HEK293T (cell line): ENCODE results near the gene ABHD17A.
A peak's percentile ranks its signal among the peaks of the same experiment; 100 is the strongest.

Source experiments
- CTCF ChIA-PET: fragments of 350-600 bp; formaldehyde crosslinking; extraction: SDS; loops from one replicate; lab custom pipeline; 2021; ENCODE audit warnings: antibody characterized with exemption, inconsistent platforms; lab: Yijun Ruan, JAX
- POLR2A ChIA-PET: fragments of 350-600 bp; formaldehyde crosslinking; extraction: SDS; loops from one replicate; lab custom pipeline; 2020; ENCODE audit warnings: antibody characterized with exemption, inconsistent platforms; lab: Yijun Ruan, JAX
- DNase-seq: peaks from one replicate; pipeline ENCODE4 v3.0.0; 2012; ENCODE audit warnings: mixed read lengths; ENCODE audit errors: extremely low spot score
- ARNT ChIP-seq: fragments of 450-650 bp; IDR thresholded peaks from 2 replicates; pipeline ENCODE4 v1.6.1; 2017; ENCODE audit warnings: mild to moderate bottlenecking
- BHLHE40 ChIP-seq: fragments of 450-650 bp; IDR thresholded peaks from 2 replicates; pipeline ENCODE4 v1.6.1; 2016; ENCODE audit warnings: mild to moderate bottlenecking, moderate library complexity, borderline replicate concordance
- CTBP1 ChIP-seq: fragments of 450-650 bp; IDR thresholded peaks from 2 replicates; pipeline ENCODE4 v1.6.1; 2016; ENCODE audit warnings: borderline replicate concordance
- ELF4 ChIP-seq: fragments of 450-650 bp; IDR thresholded peaks from 2 replicates; pipeline ENCODE4 v1.6.1; 2017; ENCODE audit warnings: antibody characterized with exemption
- FOXA1 ChIP-seq: fragments of 450-650 bp; IDR thresholded peaks from 2 replicates; pipeline ENCODE4 v1.6.1; 2016; ENCODE audit warnings: mild to moderate bottlenecking
- FOXK2 ChIP-seq: fragments of 450-650 bp; IDR thresholded peaks from 2 replicates; pipeline ENCODE4 v1.6.1; 2016; ENCODE audit warnings: mild to moderate bottlenecking
- FOXM1 ChIP-seq: fragments of 450-650 bp; IDR thresholded peaks from 2 replicates; pipeline ENCODE4 v1.6.1; 2017; ENCODE audit warnings: mild to moderate bottlenecking, borderline replicate concordance
- HDGF ChIP-seq: fragments of 450-650 bp; IDR thresholded peaks from 2 replicates; pipeline ENCODE4 v1.6.1; 2017; ENCODE audit warnings: antibody characterized with exemption, borderline replicate concordance
- L3MBTL2 ChIP-seq: fragments of 450-650 bp; conservative IDR thresholded peaks from 2 replicates; pipeline ENCODE4 v1.6.1; 2016; ENCODE audit warnings: mild to moderate bottlenecking
- LEF1 ChIP-seq: fragments of 450-650 bp; IDR thresholded peaks from 2 replicates; pipeline ENCODE4 v1.6.1; 2017; ENCODE audit warnings: mild to moderate bottlenecking, borderline replicate concordance
- NFRKB ChIP-seq: fragments of 450-650 bp; IDR thresholded peaks from 2 replicates; pipeline ENCODE4 v1.6.1; 2016; ENCODE audit warnings: mild to moderate bottlenecking, moderate library complexity
- SP1 ChIP-seq: fragments of 450-650 bp; IDR thresholded peaks from 2 replicates; pipeline ENCODE4 v1.6.1; 2017
- SUZ12 ChIP-seq: fragments of 450-650 bp; IDR thresholded peaks from 2 replicates; pipeline ENCODE4 v1.6.1; 2016; ENCODE audit warnings: mild to moderate bottlenecking
- TARDBP ChIP-seq: fragments of 450-650 bp; IDR thresholded peaks from 2 replicates; pipeline ENCODE4 v1.6.1; 2016
- ZNF384 ChIP-seq: fragments of 450-650 bp; IDR thresholded peaks from 2 replicates; pipeline ENCODE4 v1.6.1; 2016
- TF ChIP-seq, protein P1 (sequence below): fragments of 450-650 bp; IDR thresholded peaks from 2 replicates; pipeline ENCODE4 v1.6.1; 2016

The ABHD17A gene

GRCh38 chr19:1860821-1861598, 24.3 kb downstream of the ABHD17A start:
- TF ChIP-seq FOXM1 (no peak), SUZ12 (no peak), TARDBP (no peak)
- ChIA-PET CTCF (no interaction called here), POLR2A (no interaction called here)
- DNase-seq, result no peak

GRCh38 chr19:1860042-1860775, 25.1 kb downstream of the ABHD17A start:
- peak; percentile 54 for DNase-seq
- POLR2A ChIA-PET, result no interaction called here
- no peak for TF ChIP-seq HDGF
- no peak for TF ChIP-seq FOXA1
- no peak for TF ChIP-seq BHLHE40
- no peak for TF ChIP-seq SUZ12
- TF ChIP-seq NFRKB, result no peak
- TF ChIP-seq ZNF384, result no peak
- TF ChIP-seq FOXM1, result no peak
- TF ChIP-seq TARDBP, result no peak
- TF ChIP-seq ELF4, result no peak
- no peak for TF ChIP-seq SP1
- TF ChIP-seq FOXK2, result no peak
- CTCF ChIA-PET, result no interaction called here

DNA sequence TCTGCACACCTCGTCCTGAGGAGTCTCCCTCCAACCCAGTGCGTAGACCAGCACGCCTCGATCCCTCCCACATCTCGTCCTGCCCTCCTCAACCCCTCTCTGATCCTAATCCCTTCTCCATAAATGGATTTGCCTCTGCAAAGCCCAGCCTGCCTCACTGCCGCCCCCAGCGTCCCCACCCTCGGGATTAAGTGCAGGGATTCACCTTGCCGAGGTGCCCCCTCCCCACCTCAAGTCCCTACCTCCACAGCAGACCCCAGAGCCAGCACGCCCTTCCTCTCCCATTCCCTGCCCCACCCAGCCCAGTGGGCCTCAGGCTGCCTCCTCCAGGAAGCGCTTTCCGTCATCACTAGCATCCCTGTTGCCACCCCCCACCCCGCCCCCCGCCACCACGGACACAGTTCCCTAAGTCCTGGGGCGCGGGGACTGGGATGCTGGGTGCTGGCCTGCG, 25.9 kb downstream of the ABHD17A start:
- TF ChIP-seq LEF1, result no peak
- no peak for TF ChIP-seq BHLHE40
- TF ChIP-seq TARDBP, result no peak
- TF ChIP-seq FOXK2, result no peak
- no peak for TF ChIP-seq ARNT
- no peak for TF ChIP-seq ZNF384
- no peak for TF ChIP-seq NFRKB
- ChIA-PET POLR2A (no interaction called here), CTCF (no interaction called here)
- DNase-seq, result no peak

DNA sequence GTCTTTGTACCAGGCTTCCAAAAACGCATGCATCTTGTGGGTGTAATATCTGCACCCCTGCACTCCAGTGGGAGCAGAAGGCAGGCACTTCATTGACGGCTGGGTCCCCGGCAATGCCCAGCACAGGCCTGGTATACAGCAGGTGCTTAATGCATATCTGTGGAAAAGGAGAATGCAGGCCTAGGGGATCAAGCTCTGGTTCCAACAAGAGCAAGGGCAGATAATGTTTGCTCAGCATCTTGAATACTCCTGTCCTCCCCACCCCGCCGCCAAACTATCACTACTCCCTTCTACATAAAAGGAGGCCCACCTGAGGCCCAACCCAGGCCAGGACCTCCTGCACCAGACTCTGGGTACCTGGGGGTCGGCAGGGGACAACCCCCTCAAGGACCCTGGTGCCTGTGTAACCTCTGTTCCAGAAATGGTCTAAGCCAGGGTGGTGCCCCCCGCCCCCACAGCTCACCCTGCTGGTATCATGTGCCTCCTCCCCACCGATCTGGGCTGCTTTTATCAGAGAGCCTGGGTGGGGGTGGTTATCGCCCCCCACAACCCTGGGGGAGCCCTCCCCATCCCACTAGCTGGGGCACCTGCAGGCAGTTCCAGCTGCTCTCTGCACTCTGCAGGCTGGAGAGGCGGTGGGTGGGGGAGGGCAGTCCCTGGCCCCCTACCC, 26.7 kb downstream of the ABHD17A start:
- DNase-seq, result no peak
- TF ChIP-seq SUZ12 (no peak), FOXK2 (no peak), CTBP1 (no peak), TARDBP (no peak), NFRKB (no peak), L3MBTL2 (no peak), ELF4 (no peak), FOXM1 (no peak), HDGF (no peak), FOXA1 (no peak), ZNF384 (no peak), ARNT (no peak), BHLHE40 (no peak), SP1 (no peak), LEF1 (no peak)
- TF ChIP-seq, protein P1, sequence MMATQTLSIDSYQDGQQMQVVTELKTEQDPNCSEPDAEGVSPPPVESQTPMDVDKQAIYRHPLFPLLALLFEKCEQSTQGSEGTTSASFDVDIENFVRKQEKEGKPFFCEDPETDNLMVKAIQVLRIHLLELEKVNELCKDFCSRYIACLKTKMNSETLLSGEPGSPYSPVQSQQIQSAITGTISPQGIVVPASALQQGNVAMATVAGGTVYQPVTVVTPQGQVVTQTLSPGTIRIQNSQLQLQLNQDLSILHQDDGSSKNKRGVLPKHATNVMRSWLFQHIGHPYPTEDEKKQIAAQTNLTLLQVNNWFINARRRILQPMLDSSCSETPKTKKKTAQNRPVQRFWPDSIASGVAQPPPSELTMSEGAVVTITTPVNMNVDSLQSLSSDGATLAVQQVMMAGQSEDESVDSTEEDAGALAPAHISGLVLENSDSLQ, result no peak
- CTCF ChIA-PET, result interaction anchor here (0.6 to 2.0 kb wide), 4 partner anchors 10 to 469 kb away, joined by 3 to 6 read pairs (median 4); no protein-coding TSS in a partner anchor
- POLR2A ChIA-PET, result interaction anchor here (1.4 kb wide), 1 partner anchor 17 kb away, joined by 11 read pairs; no protein-coding TSS in a partner anchor

- TF ChIP-seq, protein P1, result no peak
- TF ChIP-seq FOXA1 (no peak), ARNT (no peak), ELF4 (no peak), LEF1 (no peak), CTBP1 (no peak), FOXK2 (no peak), TARDBP (no peak), NFRKB (no peak), HDGF (no peak), SUZ12 (no peak), FOXM1 (no peak), SP1 (no peak), L3MBTL2 (no peak), BHLHE40 (no peak), ZNF384 (no peak)
- DNase-seq, result no peak
- CTCF ChIA-PET, result interaction anchor here (0.8 to 2.0 kb wide), 3 partner anchors 20 to 72 kb away, joined by 3 to 6 read pairs (median 4); no protein-coding TSS in a partner anchor
- POLR2A ChIA-PET, result interaction anchor here (1.0 to 1.4 kb wide), 2 partner anchors 18 to 25 kb away, joined by 3 to 11 read pairs; no protein-coding TSS in a partner anchor
Measured at GRCh38 chr19:1857648-1858326, 27.5 kb downstream of the ABHD17A start.
